A549 (cell line): ENCODE data around the gene KCNQ1OT1.

Source experiments
- EHMT2 ChIP-seq: fragments of 200-600 bp; sonication (generic); IDR thresholded peaks from 2 replicates; pipeline ENCODE4 v1.6.1; 2016; ENCODE audit warnings: antibody characterized with exemption, low read depth, mild to moderate bottlenecking, moderate library complexity
- EP300 ChIP-seq, 2 experiments: fragments of >200 bp; sonication (Bioruptor Twin); formaldehyde crosslinking; IDR thresholded peaks; 2 replicates in 1 of 2; 3 replicates in 1 of 2; pipeline ENCODE4 v1.6.1; 2016 to 2017
- KDM5A ChIP-seq: fragments of 200-600 bp; sonication (generic); IDR thresholded peaks from 2 replicates; pipeline ENCODE4 v1.6.1; 2016; ENCODE audit warnings: antibody characterized with exemption, mild to moderate bottlenecking
- MAZ ChIP-seq: fragments of 150-350 bp; IDR thresholded peaks from 2 replicates; pipeline ENCODE4 v1.6.1; 2014; ENCODE audit warnings: antibody characterized with exemption, low read depth, low read length, borderline replicate concordance
- POLR2A ChIP-seq: IDR thresholded peaks from 2 replicates; pipeline ENCODE4 v1.6.1; 2012; ENCODE audit warnings: mild to moderate bottlenecking, low read length
- TP53 ChIP-seq: fragments of 250-450 bp; sonication (Bioruptor Pico); IDR thresholded peaks from 2 replicates; pipeline ENCODE4 v1.5.0; 2021; ENCODE audit warnings: mild to moderate bottlenecking, moderate library complexity
- TF ChIP-seq, protein P1 (sequence below): fragments of >200 bp; sonication (Bioruptor Twin); formaldehyde crosslinking; IDR thresholded peaks from 3 replicates; pipeline ENCODE4 v1.5.1; 2016

DNA sequence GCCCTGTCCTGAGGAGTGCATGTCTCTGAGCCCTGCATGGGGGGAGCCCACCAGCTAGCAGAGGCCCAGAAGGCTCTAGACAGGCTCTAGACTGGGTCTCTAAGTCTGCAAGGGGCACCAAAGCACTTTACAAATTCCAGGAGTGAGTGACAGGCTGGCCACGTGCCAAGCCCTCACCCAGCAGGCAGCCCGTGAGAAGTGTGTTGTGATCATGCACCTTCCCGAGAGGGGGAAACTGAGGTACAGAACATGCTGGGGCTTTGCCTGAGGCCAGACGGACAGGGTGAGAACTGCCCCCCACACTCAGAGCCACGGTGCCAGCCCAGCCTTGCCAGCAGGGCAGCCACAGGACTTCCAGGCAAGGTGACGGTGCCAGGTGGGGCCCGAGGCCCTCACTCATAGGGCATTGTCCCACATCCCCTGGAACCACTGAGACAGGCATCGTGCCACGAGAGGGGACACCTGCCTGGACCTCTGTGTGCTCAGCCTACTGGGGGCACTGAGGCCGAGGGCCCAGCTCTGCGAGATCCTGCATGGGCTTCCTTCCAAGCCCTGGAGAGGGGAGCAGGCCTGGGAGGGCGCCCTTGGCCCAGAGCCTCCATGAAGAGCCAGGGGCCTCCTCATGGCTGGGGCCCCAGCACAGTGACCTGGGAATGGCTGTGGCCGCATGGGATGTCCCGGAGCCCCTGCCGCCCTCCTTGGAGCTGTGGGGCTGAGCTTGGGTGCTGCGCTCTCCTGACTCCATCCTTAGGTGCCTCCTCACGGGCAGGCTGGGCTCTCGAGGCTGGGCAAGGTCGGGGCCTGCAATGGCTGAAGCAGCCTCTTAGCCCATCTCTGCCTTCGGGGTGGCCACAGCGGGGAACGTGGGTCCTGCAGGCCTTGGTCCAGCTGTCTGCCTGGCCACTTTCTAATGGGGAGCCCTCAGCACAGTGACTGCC lies 121.5 kb downstream of the KCNQ1OT1 start:
- TF ChIP-seq, protein P1, sequence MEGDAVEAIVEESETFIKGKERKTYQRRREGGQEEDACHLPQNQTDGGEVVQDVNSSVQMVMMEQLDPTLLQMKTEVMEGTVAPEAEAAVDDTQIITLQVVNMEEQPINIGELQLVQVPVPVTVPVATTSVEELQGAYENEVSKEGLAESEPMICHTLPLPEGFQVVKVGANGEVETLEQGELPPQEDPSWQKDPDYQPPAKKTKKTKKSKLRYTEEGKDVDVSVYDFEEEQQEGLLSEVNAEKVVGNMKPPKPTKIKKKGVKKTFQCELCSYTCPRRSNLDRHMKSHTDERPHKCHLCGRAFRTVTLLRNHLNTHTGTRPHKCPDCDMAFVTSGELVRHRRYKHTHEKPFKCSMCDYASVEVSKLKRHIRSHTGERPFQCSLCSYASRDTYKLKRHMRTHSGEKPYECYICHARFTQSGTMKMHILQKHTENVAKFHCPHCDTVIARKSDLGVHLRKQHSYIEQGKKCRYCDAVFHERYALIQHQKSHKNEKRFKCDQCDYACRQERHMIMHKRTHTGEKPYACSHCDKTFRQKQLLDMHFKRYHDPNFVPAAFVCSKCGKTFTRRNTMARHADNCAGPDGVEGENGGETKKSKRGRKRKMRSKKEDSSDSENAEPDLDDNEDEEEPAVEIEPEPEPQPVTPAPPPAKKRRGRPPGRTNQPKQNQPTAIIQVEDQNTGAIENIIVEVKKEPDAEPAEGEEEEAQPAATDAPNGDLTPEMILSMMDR: no peak
- TF ChIP-seq TP53 (CRISPR knock-in tag): no peak
- no peak for TF ChIP-seq KDM5A
- no peak for TF ChIP-seq MAZ
- no peak for TF ChIP-seq POLR2A
- no peak for TF ChIP-seq EHMT2
- TF ChIP-seq EP300 (IDR thresholded peaks at IDR 0.05): no peak
